ENCODE measurements around the gene TGFBR2.

Gene TGFBR2

DNA sequence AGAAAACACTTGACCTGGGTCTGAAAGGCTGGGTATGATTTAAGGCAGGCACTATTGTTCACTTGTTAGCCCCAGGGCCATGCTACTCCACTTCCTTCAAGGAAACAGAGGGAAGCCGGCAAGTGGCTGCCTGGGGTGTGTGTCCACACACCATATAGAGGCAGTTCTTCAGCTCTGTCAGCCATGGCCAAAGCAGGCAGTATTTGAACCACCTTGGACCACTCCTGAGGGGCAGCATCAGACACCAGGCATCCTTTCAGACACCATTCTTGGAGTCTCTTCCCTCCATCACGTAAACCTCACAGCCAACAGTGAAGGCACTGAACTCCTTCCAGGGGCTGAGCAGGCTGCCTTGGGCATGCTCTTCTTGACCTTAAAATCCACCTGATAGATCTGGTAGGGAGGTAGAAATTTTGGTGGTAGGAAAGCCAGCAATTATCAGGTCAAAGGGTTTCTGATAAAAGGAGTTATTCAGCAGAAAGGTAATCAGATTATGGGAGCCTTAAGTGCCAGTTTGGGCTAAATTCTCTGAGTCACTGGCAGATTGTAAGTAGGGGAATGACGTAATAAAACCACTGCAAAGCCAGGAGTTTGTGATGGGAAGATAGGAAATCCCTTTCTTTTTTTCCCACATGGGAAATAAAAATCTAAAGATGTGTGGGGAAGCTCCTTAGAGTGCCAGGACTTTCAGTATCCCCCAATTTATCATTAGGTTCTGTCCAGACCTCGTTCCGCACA, 20.2 kb downstream of the TGFBR2 start:
- no peak overlapping the region; the same call in 1 of the 2 replicates for H3K27ac ChIP-seq (replicated peaks)
- no peaks in the 10 kb centered on the region for H3K27me3 ChIP-seq (ENCODE audit: insufficient read depth, poor library complexity, severe bottlenecking)
- H3K4me3 ChIP-seq (replicated peaks; ENCODE audit: insufficient read depth, low read length), result no peak overlapping the region
- no peak for TF ChIP-seq SPI1 (IDR thresholded peaks at IDR 0.05; ENCODE audit: borderline replicate concordance, low read depth)
- no peak for TF ChIP-seq GABPA (IDR thresholded peaks at IDR 0.05; ENCODE audit: low read depth)
- no peak for TF ChIP-seq POLR2AphosphoS5 (IDR thresholded peaks at IDR 0.05; ENCODE audit: low read depth)
- TF ChIP-seq, protein P1, sequence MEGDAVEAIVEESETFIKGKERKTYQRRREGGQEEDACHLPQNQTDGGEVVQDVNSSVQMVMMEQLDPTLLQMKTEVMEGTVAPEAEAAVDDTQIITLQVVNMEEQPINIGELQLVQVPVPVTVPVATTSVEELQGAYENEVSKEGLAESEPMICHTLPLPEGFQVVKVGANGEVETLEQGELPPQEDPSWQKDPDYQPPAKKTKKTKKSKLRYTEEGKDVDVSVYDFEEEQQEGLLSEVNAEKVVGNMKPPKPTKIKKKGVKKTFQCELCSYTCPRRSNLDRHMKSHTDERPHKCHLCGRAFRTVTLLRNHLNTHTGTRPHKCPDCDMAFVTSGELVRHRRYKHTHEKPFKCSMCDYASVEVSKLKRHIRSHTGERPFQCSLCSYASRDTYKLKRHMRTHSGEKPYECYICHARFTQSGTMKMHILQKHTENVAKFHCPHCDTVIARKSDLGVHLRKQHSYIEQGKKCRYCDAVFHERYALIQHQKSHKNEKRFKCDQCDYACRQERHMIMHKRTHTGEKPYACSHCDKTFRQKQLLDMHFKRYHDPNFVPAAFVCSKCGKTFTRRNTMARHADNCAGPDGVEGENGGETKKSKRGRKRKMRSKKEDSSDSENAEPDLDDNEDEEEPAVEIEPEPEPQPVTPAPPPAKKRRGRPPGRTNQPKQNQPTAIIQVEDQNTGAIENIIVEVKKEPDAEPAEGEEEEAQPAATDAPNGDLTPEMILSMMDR (IDR thresholded peaks at IDR 0.05; ENCODE audit: insufficient read depth, low read length), result no peak
- TF ChIP-seq, protein P2, sequence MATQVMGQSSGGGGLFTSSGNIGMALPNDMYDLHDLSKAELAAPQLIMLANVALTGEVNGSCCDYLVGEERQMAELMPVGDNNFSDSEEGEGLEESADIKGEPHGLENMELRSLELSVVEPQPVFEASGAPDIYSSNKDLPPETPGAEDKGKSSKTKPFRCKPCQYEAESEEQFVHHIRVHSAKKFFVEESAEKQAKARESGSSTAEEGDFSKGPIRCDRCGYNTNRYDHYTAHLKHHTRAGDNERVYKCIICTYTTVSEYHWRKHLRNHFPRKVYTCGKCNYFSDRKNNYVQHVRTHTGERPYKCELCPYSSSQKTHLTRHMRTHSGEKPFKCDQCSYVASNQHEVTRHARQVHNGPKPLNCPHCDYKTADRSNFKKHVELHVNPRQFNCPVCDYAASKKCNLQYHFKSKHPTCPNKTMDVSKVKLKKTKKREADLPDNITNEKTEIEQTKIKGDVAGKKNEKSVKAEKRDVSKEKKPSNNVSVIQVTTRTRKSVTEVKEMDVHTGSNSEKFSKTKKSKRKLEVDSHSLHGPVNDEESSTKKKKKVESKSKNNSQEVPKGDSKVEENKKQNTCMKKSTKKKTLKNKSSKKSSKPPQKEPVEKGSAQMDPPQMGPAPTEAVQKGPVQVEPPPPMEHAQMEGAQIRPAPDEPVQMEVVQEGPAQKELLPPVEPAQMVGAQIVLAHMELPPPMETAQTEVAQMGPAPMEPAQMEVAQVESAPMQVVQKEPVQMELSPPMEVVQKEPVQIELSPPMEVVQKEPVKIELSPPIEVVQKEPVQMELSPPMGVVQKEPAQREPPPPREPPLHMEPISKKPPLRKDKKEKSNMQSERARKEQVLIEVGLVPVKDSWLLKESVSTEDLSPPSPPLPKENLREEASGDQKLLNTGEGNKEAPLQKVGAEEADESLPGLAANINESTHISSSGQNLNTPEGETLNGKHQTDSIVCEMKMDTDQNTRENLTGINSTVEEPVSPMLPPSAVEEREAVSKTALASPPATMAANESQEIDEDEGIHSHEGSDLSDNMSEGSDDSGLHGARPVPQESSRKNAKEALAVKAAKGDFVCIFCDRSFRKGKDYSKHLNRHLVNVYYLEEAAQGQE (IDR thresholded peaks at IDR 0.05; ENCODE audit: insufficient replicate concordance, low read depth), result no peak
- no peak for DNase-seq (ENCODE audit: low read depth in 1 of 2, low spot score in 1 of 2)

DNA sequence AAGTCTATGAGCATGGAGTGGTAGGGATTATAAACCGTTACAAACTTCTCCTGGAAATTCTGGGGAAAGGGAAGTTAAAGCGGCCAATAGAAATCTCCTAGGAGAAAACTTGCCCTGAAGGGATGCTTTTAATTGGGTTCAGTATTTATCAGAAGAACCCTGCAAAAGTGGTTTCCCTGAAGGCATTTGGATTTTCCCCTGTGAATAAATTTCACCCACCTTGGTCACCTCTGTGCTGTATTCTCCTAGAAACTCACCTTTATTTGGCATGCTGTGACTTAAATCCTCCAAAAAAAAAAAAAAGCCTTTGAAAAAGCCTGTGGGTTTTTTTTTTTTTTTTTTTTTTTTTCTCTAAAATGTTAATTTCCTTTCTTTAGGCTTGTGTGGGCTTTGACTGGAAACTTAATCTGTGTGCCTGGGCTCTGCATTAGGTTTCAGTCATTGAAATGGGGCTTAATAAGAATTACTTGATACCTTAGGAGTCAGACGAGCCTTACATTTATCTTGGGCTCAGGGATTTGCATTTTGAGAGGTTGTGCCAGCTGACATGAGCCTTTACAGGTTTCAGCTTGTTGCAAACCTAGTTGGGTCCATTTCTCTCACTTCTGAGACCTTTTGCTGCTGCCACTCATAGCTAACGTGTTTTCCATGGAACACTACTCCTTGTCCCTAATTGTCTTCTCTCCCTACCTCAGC, 22.0 kb downstream of the TGFBR2 start:
- no peak for TF ChIP-seq GABPA (IDR thresholded peaks at IDR 0.05; ENCODE audit: low read depth)
- TF ChIP-seq, protein P2 (IDR thresholded peaks at IDR 0.05; ENCODE audit: insufficient replicate concordance, low read depth), result no peak
- no peak for TF ChIP-seq POLR2AphosphoS5 (IDR thresholded peaks at IDR 0.05; ENCODE audit: low read depth)
- no peak for TF ChIP-seq SPI1 (IDR thresholded peaks at IDR 0.05; ENCODE audit: borderline replicate concordance, low read depth)
- TF ChIP-seq, protein P1 (IDR thresholded peaks at IDR 0.05; ENCODE audit: insufficient read depth, low read length), result no peak
- DNase-seq (ENCODE audit: low read depth in 1 of 2, low spot score in 1 of 2), result no peak
- Histone ChIP-seq H3K27ac (replicated peaks) (peak overlapping the region; percentile 77), H3K27me3 (ENCODE audit: insufficient read depth, poor library complexity, severe bottlenecking) (no peaks in the 10 kb centered on the region), H3K4me3 (replicated peaks; ENCODE audit: insufficient read depth, low read length) (no peak overlapping the region)

DNA sequence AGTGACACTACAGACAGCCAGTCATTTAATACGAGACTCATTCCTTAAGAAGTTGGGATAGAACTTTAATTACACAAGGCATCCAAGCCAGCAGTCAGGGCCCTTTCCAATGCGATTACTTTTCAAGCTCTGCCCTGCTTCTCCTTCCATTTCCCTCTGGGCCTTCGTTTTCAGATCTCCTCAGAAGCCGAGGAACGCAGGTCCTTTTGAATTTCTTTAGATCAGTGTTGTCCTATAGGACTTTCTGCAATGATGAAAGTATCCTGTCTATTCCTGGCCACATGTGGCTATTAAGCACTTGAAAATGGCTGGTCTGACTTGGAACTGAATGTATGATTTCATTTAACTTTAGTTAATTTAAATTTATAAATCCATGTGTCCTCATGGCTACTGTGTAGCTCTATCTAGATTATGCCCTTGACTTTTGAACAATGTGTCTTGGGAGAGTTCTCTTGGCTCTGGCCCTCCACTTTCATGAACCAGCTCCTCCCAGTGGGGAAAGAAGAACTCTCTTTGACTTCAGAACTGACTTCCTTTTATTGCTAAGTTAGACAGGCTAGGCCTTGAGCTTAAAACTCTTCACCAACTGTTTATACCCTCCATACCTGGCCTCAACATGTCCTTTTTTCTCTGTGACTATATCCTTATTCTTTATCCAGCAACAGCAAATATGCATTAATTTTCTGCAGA, 22.6 kb downstream of the TGFBR2 start:
- no peak overlapping the region for H3K4me3 ChIP-seq (replicated peaks; ENCODE audit: insufficient read depth, low read length)
- TF ChIP-seq, protein P1 (IDR thresholded peaks at IDR 0.05; ENCODE audit: insufficient read depth, low read length), result peak; percentile 14
- TF ChIP-seq POLR2AphosphoS5 (IDR thresholded peaks at IDR 0.05; ENCODE audit: low read depth) (no peak), SPI1 (IDR thresholded peaks at IDR 0.05; ENCODE audit: borderline replicate concordance, low read depth) (peak; percentile 91)
- DNase-seq (ENCODE audit: low read depth in 1 of 2, low spot score in 1 of 2), result peak in 1 of 2 experiments; percentile 74
- peak overlapping the region; percentile 77 for H3K27ac ChIP-seq (replicated peaks)
- no peaks in the 10 kb centered on the region for H3K27me3 ChIP-seq (ENCODE audit: insufficient read depth, poor library complexity, severe bottlenecking)

Data from HL-60 (cell line).